Karpas-422 (cell line): ENCODE results near the gene ZNHIT2. TPM values are rescaled to one million over a fixed set of nuclear protein-coding genes. Genes with fewer than 3 reads are reported as not detected.

Source experiments
- DNase-seq: peaks from one replicate; pipeline ENCODE4 v3.0.0-alpha.2; 2015
- H2AFZ ChIP-seq: fragments of 200-600 bp; sonication (generic); 2 replicates; pipeline ENCODE4 v1.6.1; 2014; ENCODE audit warnings: antibody characterized with exemption, low read length, mixed read lengths
- H3K27ac ChIP-seq: fragments of 200-600 bp; sonication (generic); 2 replicates; pipeline ENCODE4 v1.5.1; 2014; ENCODE audit warnings: mild to moderate bottlenecking, low read length, moderate library complexity
- H3K27me3 ChIP-seq: fragments of 200-600 bp; sonication (generic); 2 replicates; pipeline ENCODE4 v1.6.1; 2014; ENCODE audit warnings: low read length, mixed read lengths
- H3K36me3 ChIP-seq: fragments of 200-600 bp; sonication (generic); 2 replicates; pipeline ENCODE4 v1.6.1; 2014; ENCODE audit warnings: low read length, mixed read lengths; ENCODE audit not compliant: insufficient read depth
- H3K4me1 ChIP-seq: fragments of 200-600 bp; sonication (generic); 2 replicates; pipeline ENCODE4 v1.6.1; 2014; ENCODE audit warnings: mild to moderate bottlenecking, low read length, mixed read lengths
- H3K4me2 ChIP-seq: fragments of 200-600 bp; sonication (generic); 2 replicates; pipeline ENCODE4 v1.6.1; 2014; ENCODE audit warnings: low read length, low read depth, mild to moderate bottlenecking; ENCODE audit not compliant: poor library complexity, severe bottlenecking
- H3K4me3 ChIP-seq: fragments of 200-600 bp; sonication (generic); 2 replicates; pipeline ENCODE4 v1.5.1; 2014; ENCODE audit warnings: mild to moderate bottlenecking, antibody characterized with exemption, low read length, mixed read lengths
- H3K79me2 ChIP-seq: fragments of 200-600 bp; sonication (generic); 2 replicates; pipeline ENCODE4 v1.6.1; 2014; ENCODE audit warnings: mild to moderate bottlenecking, low read length, mixed read lengths
- H3K9ac ChIP-seq: fragments of 200-600 bp; sonication (generic); 2 replicates; pipeline ENCODE4 v1.6.0; 2014; ENCODE audit warnings: low read length
- H3K9me2 ChIP-seq: fragments of 200-600 bp; sonication (generic), shearing (Covaris generic); replicated peaks from 2 replicates; pipeline ENCODE4 v1.6.0; 2014; ENCODE audit warnings: mild to moderate bottlenecking, low read length, moderate library complexity; ENCODE audit not compliant: insufficient read depth
- H3K9me3 ChIP-seq: fragments of 300-700, 200-600 bp; sonication (generic); 2 replicates; pipeline ENCODE4 v1.6.1; 2014; ENCODE audit warnings: low read length, mixed read lengths
- H4K20me1 ChIP-seq: fragments of 200-600 bp; sonication (generic); 2 replicates; pipeline ENCODE4 v1.6.1; 2014; ENCODE audit warnings: mild to moderate bottlenecking, antibody characterized with exemption, low read length, low read depth; ENCODE audit not compliant: insufficient read depth
- total RNA-seq: library from RNA; depleted of rRNA; stranded (reverse); fragments of >200 nt; shearing (Covaris generic); gene quantifications from 2 replicates; pipeline ENCODE4 v1.2.3, GENCODE V29; 2014; ENCODE audit warnings: low replicate concordance; rRNA removed

ZNHIT2 gene
- 11.3 and 18.0 TPM in 2 replicates for total RNA-seq

DNA sequence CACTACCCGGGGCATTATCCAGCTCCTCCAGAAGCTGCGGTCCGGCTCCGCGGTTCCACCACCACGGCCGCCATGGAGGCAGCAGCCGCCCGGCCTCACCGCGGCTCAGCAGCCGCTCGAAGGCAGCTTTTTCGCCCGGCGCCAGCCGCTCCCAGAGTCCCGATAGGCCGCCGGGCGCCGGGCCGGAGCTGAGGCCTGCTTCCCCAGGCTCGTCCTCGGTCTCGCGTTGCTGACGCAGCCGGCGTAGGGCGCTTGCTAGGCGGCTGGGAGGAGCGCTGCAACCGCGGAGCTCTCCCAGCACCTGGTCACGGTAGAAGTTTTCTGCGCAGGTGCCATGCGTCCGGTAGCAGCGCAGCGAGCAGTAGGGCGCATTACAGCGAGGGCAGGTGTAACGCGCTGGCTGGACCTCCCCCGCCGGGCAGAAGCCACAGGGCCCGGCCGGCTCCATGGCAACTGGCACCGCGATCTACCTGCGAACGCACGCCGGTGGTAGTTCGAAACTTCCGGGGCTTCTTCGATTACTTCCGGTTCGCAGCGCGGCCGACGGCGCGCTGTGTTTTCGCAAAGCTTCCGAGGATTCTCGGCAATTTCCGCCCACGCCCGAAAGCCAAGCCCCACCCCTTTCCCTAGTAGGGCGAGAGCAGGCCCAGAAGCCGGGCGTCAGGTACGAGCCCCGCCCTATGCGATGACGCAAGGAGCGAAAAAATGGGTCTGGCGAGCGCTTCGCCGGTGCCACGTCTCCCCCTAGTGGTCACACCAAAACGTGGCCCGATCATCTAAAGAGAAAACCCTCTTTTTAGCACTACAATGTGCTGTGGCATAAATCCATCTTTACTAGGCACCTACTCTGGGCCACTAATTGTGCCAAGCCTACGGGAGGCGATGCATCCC is at the start of gene ZNHIT2:
Gene ZNHIT2 (minus strand): TSS at position 496 of the 891 bp plus-strand sequence. CDS start 48 bp downstream, at position 448.
- peak within 1 kb of the TSS; percentile 86 for H3K4me3 ChIP-seq
- H3K79me2 ChIP-seq = peaks cover 62% of the 10 kb centered on the region
- H4K20me1 ChIP-seq = no peaks in the 10 kb centered on the region
- peak within 1 kb of the TSS; percentile 97 for H3K4me2 ChIP-seq
- H3K27ac ChIP-seq = peak within 1 kb of the TSS; percentile 95
- H3K4me1 ChIP-seq = peaks cover 79% of the 10 kb centered on the region
- no peaks in the 10 kb centered on the region for H3K27me3 ChIP-seq
- H3K9ac ChIP-seq = peak within 1 kb of the TSS; percentile 98
- H3K36me3 ChIP-seq = peaks cover 29% of the 10 kb centered on the region; the same call in 1 of the 2 replicates
- peak; percentile 100 for DNase-seq
- no peak within 1 kb of the TSS for H2AFZ ChIP-seq
- H3K9me3 ChIP-seq = no peaks in the 10 kb centered on the region
- no peaks in the 10 kb centered on the region for H3K9me2 ChIP-seq

DNA sequence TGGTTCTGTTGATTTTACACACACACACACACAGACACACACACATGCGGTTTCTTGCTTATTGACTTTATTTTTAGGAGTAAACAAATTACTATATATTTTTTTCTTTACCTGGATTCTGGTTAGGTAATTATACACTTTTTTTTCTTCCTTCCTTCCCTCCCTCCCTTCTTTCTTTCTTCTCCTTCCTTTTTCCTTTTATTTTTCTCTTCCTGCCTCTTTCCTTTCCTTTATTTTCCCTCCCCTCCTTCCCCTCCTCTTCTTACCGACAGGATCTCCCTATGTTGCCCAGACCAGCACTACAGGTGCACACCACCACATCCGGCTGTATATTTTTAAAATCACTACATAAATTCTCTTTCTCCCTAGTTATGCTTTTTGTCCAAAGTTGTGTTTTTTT is 49.4 kb upstream of the ZNHIT2 start:
- H3K79me2 ChIP-seq = no peaks in the 10 kb centered on the region
- DNase-seq = no peak
- no peak overlapping the region for H3K4me3 ChIP-seq
- H3K9ac ChIP-seq = no peak overlapping the region
- H3K27ac ChIP-seq = no peak overlapping the region
- H3K9me2 ChIP-seq = no peaks in the 10 kb centered on the region
- no peaks in the 10 kb centered on the region for H3K36me3 ChIP-seq
- no peaks in the 10 kb centered on the region for H3K9me3 ChIP-seq
- H3K27me3 ChIP-seq = no peaks in the 10 kb centered on the region
- no peaks in the 10 kb centered on the region for H3K4me1 ChIP-seq
- H4K20me1 ChIP-seq = no peaks in the 10 kb centered on the region
- no peak overlapping the region for H2AFZ ChIP-seq
- H3K4me2 ChIP-seq = no peak overlapping the region

DNA sequence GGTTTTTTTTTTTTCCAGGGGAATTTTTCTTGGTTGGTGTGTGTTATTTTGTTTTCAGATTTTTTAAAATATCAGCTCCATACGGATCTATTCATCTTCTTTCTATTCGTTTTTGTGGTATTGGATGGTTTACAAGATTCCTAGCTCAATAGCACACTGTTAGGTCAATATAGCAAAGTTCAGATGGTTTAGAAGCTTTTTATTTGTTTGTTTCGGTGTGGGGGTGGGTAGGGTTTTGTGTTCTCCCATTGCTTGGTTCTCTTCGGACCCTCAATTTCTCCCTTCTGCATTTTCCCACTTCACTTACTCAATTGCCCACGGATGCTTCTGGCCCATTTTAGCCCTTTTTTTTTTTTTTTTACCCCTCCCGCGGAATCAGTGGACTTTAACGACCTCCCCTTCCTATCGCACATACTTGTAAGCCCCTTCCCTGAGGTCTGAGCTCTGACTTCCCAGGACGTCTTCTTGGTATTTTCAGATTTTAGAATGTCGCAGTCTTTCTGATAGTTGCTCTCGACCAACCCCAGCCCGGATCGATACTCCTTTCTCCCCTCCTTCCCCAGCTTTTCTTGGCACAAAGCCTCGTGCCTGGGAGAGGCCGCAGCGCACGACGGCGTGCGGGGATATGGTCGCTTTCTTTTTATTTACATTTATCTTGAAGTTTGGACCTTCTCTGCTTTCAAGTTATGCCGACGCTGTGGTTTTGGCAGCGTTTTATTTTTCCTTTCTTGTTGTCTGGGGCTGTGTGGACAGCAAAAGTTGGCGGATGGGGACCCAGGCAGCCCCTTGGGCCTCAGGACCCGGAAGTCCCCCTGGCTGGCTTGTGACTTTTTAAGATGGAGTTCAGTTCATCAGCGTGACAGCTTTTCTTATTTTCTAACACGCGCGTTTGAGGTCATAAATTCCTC is 48.2 kb upstream of the ZNHIT2 start:
- DNase-seq = no peak
- Histone ChIP-seq H3K9me3 (no peaks in the 10 kb centered on the region), H3K79me2 (no peaks in the 10 kb centered on the region), H3K27ac (no peak overlapping the region), H4K20me1 (no peaks in the 10 kb centered on the region), H2AFZ (no peak overlapping the region), H3K36me3 (no peaks in the 10 kb centered on the region), H3K9ac (no peak overlapping the region), H3K4me2 (no peak overlapping the region), H3K27me3 (no peaks in the 10 kb centered on the region), H3K4me1 (no peaks in the 10 kb centered on the region), H3K4me3 (no peak overlapping the region), H3K9me2 (no peaks in the 10 kb centered on the region)

DNA sequence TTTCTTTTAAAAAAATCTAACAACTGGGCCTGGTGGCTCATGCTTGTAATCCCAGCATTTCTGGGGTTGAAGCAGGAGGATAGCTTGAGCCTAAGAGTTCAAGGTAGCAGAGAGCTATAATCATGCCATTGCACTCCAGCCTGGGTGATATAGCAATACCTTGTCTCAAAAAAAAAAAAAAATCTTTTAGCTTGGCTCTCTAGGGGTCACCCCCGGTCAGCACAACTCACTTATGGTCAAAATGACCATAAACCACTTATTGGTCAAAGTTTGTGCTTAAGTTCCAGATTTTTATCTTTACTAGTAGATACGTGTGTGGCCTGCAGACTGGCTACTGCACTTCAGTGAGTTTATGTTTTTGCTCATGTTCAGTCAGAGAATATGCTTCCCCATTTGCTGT is 46.2 kb upstream of the ZNHIT2 start:
- Histone ChIP-seq H3K79me2 (no peaks in the 10 kb centered on the region), H3K4me3 (no peak overlapping the region), H3K4me2 (no peak overlapping the region), H3K9ac (no peak overlapping the region), H4K20me1 (no peaks in the 10 kb centered on the region), H3K27ac (no peak overlapping the region), H3K9me3 (no peaks in the 10 kb centered on the region), H3K27me3 (no peaks in the 10 kb centered on the region), H2AFZ (no peak overlapping the region), H3K4me1 (peaks cover 9% of the 10 kb centered on the region), H3K36me3 (no peaks in the 10 kb centered on the region), H3K9me2 (no peaks in the 10 kb centered on the region)
- DNase-seq = no peak

DNA sequence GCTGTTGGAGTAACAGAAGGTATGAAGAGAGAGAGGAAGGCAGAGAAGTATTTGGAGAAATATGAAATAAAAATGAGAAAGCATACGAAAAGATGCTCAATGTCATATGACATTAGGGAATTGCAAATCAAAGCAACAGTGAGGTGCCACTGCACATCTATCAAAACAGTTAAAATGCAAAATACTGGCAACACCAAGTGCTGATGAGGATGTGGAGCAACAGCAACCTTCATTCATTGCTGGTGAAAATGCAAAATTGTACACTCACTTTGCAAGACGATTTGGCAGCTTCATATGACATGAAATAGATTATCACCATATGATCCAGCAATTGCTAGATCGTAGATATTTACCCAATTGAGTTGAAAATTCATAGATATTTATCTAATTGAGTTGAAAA is 43.1 kb upstream of the ZNHIT2 start:
- H3K4me3 ChIP-seq = no peak overlapping the region
- H3K9me2 ChIP-seq = no peaks in the 10 kb centered on the region
- H3K9ac ChIP-seq = no peak overlapping the region
- DNase-seq = no peak
- H3K27me3 ChIP-seq = no peaks in the 10 kb centered on the region
- H4K20me1 ChIP-seq = no peaks in the 10 kb centered on the region
- H3K4me2 ChIP-seq = no peak overlapping the region
- H3K9me3 ChIP-seq = no peaks in the 10 kb centered on the region
- H2AFZ ChIP-seq = no peak overlapping the region
- no peak overlapping the region for H3K27ac ChIP-seq
- no peaks in the 10 kb centered on the region for H3K79me2 ChIP-seq
- H3K4me1 ChIP-seq = peaks cover 10% of the 10 kb centered on the region
- H3K36me3 ChIP-seq = no peaks in the 10 kb centered on the region

DNA sequence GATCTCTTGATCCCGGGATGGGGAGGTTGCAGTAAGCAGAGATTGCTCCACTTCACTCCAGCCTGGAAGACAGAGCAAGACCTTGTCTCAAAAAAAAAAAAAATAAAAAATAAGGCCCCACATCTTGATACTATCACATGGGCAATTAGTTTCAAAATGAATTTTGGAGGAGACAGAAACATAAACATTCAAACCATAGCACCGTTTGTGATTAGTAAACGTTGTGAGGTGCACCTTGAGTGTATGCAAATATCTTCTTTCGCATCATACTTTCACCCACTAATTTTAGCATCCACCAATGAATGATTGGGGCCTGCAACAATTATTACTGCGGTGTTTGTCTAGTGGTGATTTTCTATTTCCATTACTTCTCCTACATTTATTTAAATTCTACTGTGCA is 41.5 kb upstream of the ZNHIT2 start:
- no peak for DNase-seq
- H4K20me1 ChIP-seq = no peaks in the 10 kb centered on the region
- H3K79me2 ChIP-seq = no peaks in the 10 kb centered on the region
- H3K9me3 ChIP-seq = no peaks in the 10 kb centered on the region
- no peak overlapping the region for H2AFZ ChIP-seq
- H3K27me3 ChIP-seq = no peaks in the 10 kb centered on the region
- no peak overlapping the region for H3K4me2 ChIP-seq
- no peak overlapping the region for H3K9ac ChIP-seq
- H3K4me1 ChIP-seq = peaks cover 10% of the 10 kb centered on the region
- no peaks in the 10 kb centered on the region for H3K9me2 ChIP-seq
- H3K27ac ChIP-seq = no peak overlapping the region
- H3K36me3 ChIP-seq = no peaks in the 10 kb centered on the region
- H3K4me3 ChIP-seq = no peak overlapping the region

DNA sequence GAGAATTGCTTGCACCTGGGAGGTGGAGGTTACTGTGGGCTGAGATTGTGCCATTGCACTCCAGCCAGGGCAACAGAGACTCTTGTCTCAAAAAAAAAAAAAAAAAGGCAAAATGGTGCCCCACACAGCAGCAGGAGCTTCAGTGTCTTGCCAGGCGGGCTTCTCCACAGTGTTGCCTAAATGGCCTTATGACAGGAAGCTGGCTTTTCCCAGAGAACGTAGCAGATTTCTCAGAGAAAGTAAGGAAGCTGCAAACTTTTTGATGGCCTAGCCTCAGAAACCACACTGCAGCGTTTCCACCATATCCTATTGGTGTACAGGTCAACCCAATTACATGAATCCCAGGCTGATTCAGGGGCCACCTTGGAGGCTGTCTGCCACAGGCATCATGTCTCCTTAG is 39.8 kb upstream of the ZNHIT2 start:
- H3K4me2 ChIP-seq = no peak overlapping the region
- H3K4me1 ChIP-seq = peaks cover 10% of the 10 kb centered on the region
- DNase-seq = no peak
- H3K36me3 ChIP-seq = no peaks in the 10 kb centered on the region
- H3K4me3 ChIP-seq = no peak overlapping the region
- H3K79me2 ChIP-seq = no peaks in the 10 kb centered on the region
- no peaks in the 10 kb centered on the region for H3K9me2 ChIP-seq
- H2AFZ ChIP-seq = no peak overlapping the region
- no peak overlapping the region for H3K9ac ChIP-seq
- H3K27ac ChIP-seq = no peak overlapping the region
- no peaks in the 10 kb centered on the region for H3K27me3 ChIP-seq
- H3K9me3 ChIP-seq = no peaks in the 10 kb centered on the region
- no peaks in the 10 kb centered on the region for H4K20me1 ChIP-seq

DNA sequence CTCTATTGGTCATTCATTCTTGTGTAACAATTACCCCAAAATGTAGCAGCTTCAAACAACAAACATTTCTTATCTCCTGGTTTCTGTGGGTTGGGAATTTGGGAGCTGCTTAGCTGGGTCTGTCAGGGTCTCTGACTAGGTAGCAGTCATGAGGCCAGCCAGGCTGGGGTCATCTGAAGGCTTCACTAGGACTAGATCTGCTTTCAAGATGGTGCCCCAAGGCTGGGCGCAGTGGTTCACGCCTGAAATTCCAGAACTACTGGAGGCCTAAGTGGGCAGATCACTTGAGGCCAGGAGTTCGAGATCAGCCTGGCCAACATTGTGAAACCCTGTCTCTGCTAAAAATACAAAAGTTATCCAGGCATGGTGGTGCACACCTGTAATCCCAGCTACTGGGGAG is 39.4 kb upstream of the ZNHIT2 start:
- no peak overlapping the region for H3K9ac ChIP-seq
- H3K4me1 ChIP-seq = peaks cover 10% of the 10 kb centered on the region
- DNase-seq = no peak
- H3K4me2 ChIP-seq = no peak overlapping the region
- no peak overlapping the region for H3K4me3 ChIP-seq
- no peaks in the 10 kb centered on the region for H3K36me3 ChIP-seq
- H4K20me1 ChIP-seq = no peaks in the 10 kb centered on the region
- H3K27ac ChIP-seq = no peak overlapping the region
- H2AFZ ChIP-seq = no peak overlapping the region
- no peaks in the 10 kb centered on the region for H3K9me2 ChIP-seq
- H3K79me2 ChIP-seq = no peaks in the 10 kb centered on the region
- no peaks in the 10 kb centered on the region for H3K9me3 ChIP-seq
- H3K27me3 ChIP-seq = no peaks in the 10 kb centered on the region
